Stimulated activated CD8-positive, alpha-beta memory T cell treated with anti-CD3 and anti-CD28 coated beads, Interleukin-15, amount 100 ng/mL, for 1 hour (primary cell): Measurements from ENCODE around the gene SLC30A10.
"Not testable (repeated sequence)": the region's sequence is repeated elsewhere in the genome, so short reads cannot be mapped to it uniquely, and the experiment has no call there.

Source experiments
- DNase-seq: peaks from one replicate; pipeline ENCODE4 v3.0.0-alpha.2; 2020; ENCODE audit warnings: low read depth

SLC30A10 gene

GRCh38 chr1:219927956-219928790 lies at the start of gene SLC30A10:
SLC30A10 (minus strand) TSS chr1:219928557; CDS start chr1:219928440, 117 bp downstream.
- no peak for DNase-seq

GRCh38 chr1:219973213-219973612 lies 44.9 kb upstream of the SLC30A10 start:
- DNase-seq, result no peak

DNA sequence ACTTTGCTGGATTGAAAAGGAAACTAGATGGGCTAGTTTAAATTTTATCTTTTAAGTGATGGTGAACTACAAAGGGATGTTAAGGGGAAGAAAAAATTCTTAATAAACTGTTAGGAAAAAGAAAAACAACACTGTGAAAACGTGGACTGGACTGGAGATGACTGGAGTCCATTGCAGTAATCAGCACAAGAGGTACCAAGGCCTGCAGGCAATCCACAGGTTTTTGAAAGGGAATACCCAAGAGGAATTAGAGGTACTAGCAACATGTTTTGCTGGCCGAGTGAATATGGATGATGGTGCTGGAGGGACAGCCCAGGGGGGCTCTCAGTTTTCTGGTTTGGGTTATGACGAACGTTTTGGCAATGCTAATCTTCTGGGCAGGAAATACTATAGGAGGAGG lies 39.0 kb upstream of the SLC30A10 start:
- DNase-seq, result no peak

GRCh38 chr1:219966071-219966349 lies 37.7 kb upstream of the SLC30A10 start:
- DNase-seq, result no peak

DNA sequence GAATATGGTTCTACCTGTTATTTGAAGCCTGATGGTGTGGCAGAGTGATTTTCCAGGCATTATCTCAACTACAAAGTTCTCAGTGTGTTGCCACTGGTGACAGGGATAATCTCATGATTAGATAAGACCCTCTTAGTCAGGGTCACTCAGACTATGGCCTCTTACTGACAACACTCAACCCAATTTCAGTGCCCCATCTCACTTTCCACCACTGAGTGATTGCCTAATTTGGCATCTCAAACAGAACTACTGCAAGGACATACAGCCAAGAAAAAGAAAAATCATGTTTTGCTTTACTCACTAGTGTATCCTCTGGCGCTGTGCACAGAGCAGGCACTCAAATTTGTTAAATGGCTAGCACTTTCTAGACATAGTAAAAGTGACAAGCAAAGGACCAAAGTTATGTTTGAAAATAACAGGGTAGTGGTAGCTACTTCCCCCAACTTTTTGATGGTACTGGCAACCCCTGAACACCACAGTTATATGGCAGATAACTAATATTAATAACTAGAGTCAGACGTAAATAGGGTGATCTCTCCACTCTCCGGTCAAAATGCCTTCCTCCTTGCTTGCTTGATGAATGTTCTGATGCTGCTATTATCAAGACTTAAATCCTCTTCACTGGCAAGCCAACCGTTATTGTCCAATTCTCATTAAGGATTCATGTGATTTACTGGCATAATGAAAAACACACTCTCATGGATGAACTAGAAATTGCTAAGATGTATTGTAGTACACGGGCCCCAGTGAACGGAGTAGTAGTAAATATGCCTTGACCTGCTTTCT lies 37.1 kb upstream of the SLC30A10 start:
- no peak for DNase-seq

GRCh38 chr1:219963432-219963831 lies 35.1 kb upstream of the SLC30A10 start:
- no peak for DNase-seq

DNA sequence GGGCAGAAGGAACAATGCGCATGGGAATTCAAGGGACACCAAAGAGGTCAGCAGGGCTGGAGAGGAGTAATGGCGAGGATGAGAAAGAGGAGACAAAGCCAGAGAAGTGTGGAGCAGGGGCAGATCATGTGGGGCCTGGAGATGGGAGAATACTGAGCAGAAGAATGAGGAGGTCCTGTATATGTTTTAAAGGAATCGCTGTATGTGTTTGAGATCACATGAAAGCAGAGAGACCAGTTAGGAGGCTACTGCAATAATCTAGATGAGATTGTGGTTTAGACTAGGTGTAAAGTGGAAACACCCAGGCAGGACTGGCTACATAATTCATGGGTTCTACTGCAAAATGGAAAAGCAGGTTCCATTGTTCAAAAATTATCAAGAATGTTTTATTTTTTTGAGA lies 33.3 kb upstream of the SLC30A10 start:
- no peak for DNase-seq

GRCh38 chr1:219959540-219960203 lies 31.3 kb upstream of the SLC30A10 start:
- DNase-seq, result no peak

DNA sequence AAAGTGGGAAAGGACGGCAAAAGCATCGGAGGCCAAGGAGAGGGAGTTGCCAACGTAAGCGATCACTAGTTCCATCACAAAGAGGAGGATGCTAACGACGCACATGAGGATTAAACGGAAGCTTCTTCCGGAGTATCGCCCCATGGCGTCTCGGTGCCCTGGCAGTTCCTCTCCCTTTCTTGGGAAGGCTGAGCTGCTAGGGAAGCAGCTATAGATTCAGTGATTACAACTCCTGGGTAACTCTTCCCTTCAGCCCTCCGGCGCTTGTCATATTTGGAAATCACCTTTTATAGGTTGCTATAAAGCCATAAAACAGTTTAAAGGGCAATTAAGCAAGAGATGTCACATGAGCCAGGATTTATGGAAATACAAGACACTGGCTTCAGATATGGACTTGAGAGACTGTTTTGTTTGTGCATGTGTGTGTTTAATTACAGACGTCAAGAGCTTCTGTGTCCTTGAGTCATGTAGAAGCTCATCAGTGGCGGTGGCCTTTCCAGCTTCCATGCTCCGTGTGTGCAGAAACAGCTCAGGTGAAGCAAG lies 30.6 kb upstream of the SLC30A10 start:
- DNase-seq, result no peak

- DNase-seq, result no peak
Measured at GRCh38 chr1:219954736-219955421, 26.5 kb upstream of the SLC30A10 start.

GRCh38 chr1:219954052-219954451 lies 25.7 kb upstream of the SLC30A10 start:
- no peak for DNase-seq

GRCh38 chr1:219952361-219952760 lies 24.0 kb upstream of the SLC30A10 start:
- no peak for DNase-seq

DNA sequence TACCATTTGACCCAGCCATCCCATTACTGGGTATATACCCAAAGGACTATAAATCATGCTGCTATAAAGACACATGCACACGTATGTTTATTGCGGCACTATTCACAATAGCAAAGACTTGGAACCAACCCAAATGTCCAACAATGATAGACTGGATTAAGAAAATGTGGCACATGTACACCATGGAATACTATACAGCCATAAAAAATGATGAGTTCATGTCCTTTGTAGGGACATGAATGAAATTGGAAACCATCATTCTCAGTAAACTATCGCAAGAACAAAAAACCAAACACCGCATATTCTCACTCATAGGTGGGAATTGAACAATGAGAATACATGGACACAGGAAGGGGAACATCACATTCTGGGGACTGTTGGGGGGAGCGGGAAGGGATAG lies 20.9 kb upstream of the SLC30A10 start:
- DNase-seq, result not testable (repeated sequence)

GRCh38 chr1:219948766-219949165 lies 20.4 kb upstream of the SLC30A10 start:
- DNase-seq, result not testable (repeated sequence)

- no peak for DNase-seq
Measured at GRCh38 chr1:219945795-219946194, 17.4 kb upstream of the SLC30A10 start.

GRCh38 chr1:219941179-219942118 lies 13.1 kb upstream of the SLC30A10 start:
- DNase-seq, result no peak

DNA sequence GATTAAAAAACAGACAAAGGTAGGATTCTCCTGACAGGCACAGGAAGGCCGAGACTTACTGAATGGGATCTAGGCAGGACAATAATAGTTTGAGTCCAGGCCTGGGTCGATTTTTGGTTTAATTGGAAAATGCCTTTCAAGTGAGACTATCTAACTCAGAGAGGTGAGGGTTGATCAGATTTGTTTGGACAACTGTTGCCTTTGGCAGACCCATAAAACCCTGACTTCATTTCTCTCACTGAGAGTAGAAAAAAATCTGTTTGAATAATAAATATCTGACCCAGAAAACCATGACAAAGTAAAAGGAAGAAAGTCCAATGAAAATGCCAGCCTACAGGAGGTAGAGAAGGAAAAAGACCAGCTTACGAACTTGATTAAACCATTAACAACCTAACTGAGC lies 12.3 kb upstream of the SLC30A10 start:
- DNase-seq, result no peak

GRCh38 chr1:219938706-219939105 lies 10.3 kb upstream of the SLC30A10 start:
- no peak for DNase-seq

DNA sequence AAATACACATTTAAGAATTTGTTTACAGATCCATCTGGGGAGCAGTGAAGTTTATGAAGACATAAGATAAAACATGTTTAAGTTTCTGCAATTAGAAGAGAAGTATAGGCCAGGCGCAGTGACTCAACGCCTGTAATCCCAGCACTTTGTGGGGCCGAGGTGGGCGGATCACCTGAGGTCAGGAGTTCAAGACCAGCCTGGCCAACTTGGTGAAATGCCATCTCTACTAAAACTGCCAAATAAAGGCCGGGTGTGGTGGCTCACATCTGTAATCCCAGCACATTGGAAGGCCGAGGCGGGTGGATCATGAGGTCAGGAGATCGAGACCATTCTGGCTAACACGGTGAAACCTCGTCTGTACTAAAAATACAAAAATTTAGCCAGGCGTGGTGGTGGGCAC lies 5.4 kb upstream of the SLC30A10 start:
- not testable (repeated sequence) for DNase-seq

GRCh38 chr1:219931033-219931432 lies 2.7 kb upstream of the SLC30A10 start:
- no peak for DNase-seq

GRCh38 chr1:219928791-219929118 lies 398 bp upstream of the SLC30A10 start:
- DNase-seq, result no peak
